K562 (cell line): ENCODE data around the gene FSHR. TPM values are rescaled to one million over a fixed set of nuclear protein-coding genes. Genes with fewer than 3 reads are reported as not detected.

Experiments
- ATAC-seq: fragments of 200-7000 bp; cut with Tn5 transposase; 3 replicates; pipeline ENCODE4 v1.9.1; 2020; ENCODE audit warnings: moderate library complexity
- BruUV-seq: library from RNA; stranded (reverse); fragments of 400-500 nt; replicated peaks from 2 replicates; lab custom pipeline; 2021; lab: Mats Ljungman, UMichigan
- CTCF ChIA-PET: fragments of 300-600 bp; formaldehyde crosslinking; extraction: SDS; loops from one replicate; lab custom pipeline; 2021; ENCODE audit warnings: low intra/inter-chr PET ratio; lab: Yijun Ruan, JAX
- POLR2A ChIA-PET: fragments of 300-600, 350-650 bp; sonication (Branson Sonifier 250); formaldehyde crosslinking; extraction: SDS; loops from one replicate; lab custom pipeline; 2021; ENCODE audit warnings: antibody characterized with exemption, inconsistent platforms; lab: Yijun Ruan, JAX
- DNase-seq, 4 experiments: peaks; one replicate each; pipeline versions ENCODE4 v3.0.0 to v3.0.0-alpha.2; 2011 to 2018; ENCODE audit warnings: low spot score in 3 of 4, mixed read lengths in 3 of 4; ENCODE audit errors: extremely low read depth in 1 of 4
- FAIRE-seq: peaks from 2 replicates; lab custom pipeline; 2011; peaks lifted over from hg19 to GRCh38; lab: Jason Lieb, UNC
- H2AFZ ChIP-seq: 2 replicates; pipeline ENCODE4 v1.6.0; 2011; ENCODE audit warnings: low read depth, low read length, control low read depth, inconsistent platforms
- H3K27ac ChIP-seq: fragments of 200-600 bp; 3 replicates; pipeline ENCODE4 v1.8.0; 2011; ENCODE audit warnings: low read depth, mild to moderate bottlenecking, control low read depth, inconsistent platforms, low read length, moderate library complexity, mixed read lengths; ENCODE audit errors: extremely low read depth
- H3K27me3 ChIP-seq, 2 experiments: fragments of 300-600 bp in 1 of 2; 2 replicates in 1 of 2; 3 replicates in 1 of 2; pipeline versions ENCODE4 v1.6.0 to v1.8.0; 2011; ENCODE audit warnings: inconsistent platforms in 2 of 2, low read length in 2 of 2, mild to moderate bottlenecking in 1 of 2, mixed read lengths in 1 of 2, moderate library complexity in 1 of 2; ENCODE audit not compliant: control insufficient read depth in 2 of 2, insufficient read depth in 2 of 2
- H3K36me3 ChIP-seq: fragments of 300-600 bp; 3 replicates; pipeline ENCODE4 v1.8.0; 2011; ENCODE audit warnings: mild to moderate bottlenecking, low read length, inconsistent platforms; ENCODE audit not compliant: control insufficient read depth, insufficient read depth
- H3K4me1 ChIP-seq, 2 experiments: fragments of 200-600 bp in 1 of 2; replicated peaks in 1 of 2; 2 replicates in 1 of 2; 3 replicates in 1 of 2; pipeline versions ENCODE4 v1.5.1 to v1.8.0; 2011; ENCODE audit warnings: inconsistent platforms in 2 of 2, low read length in 2 of 2, mild to moderate bottlenecking in 1 of 2, mixed read lengths in 1 of 2, moderate library complexity in 1 of 2; ENCODE audit not compliant: control insufficient read depth in 2 of 2, insufficient read depth in 2 of 2
- H3K4me2 ChIP-seq: 2 replicates; pipeline ENCODE4 v1.6.1; 2011; ENCODE audit warnings: low read length, control low read depth, inconsistent platforms, mixed read lengths; ENCODE audit not compliant: insufficient read depth
- H3K4me3 ChIP-seq: fragments of 200-600 bp; sonication (generic), shearing (Covaris generic); 2 replicates; pipeline ENCODE4 v1.5.1; 2016; ENCODE audit warnings: control low read depth, inconsistent platforms
- H3K79me2 ChIP-seq: fragments of 200-600 bp; 3 replicates; pipeline ENCODE4 v1.8.0; 2011; ENCODE audit warnings: low read length, inconsistent platforms; ENCODE audit not compliant: control insufficient read depth, insufficient read depth
- H3K9ac ChIP-seq, 2 experiments: 2 replicates each; pipeline versions ENCODE4 v1.6.0 to v1.6.1; 2011; ENCODE audit warnings: low read depth in 2 of 2, low read length in 2 of 2, control low read depth in 1 of 2, inconsistent platforms in 1 of 2, mild to moderate bottlenecking in 1 of 2, mixed read lengths in 1 of 2; ENCODE audit not compliant: insufficient read depth in 1 of 2
- H3K9me1 ChIP-seq: one replicate; pipeline ENCODE4 v1.6.0; 2011; ENCODE audit warnings: inconsistent platforms, mild to moderate bottlenecking, low read length, moderate library complexity; ENCODE audit not compliant: control insufficient read depth, insufficient read depth
- H3K9me3 ChIP-seq: replicated peaks from 2 replicates; pipeline ENCODE4 v1.5.1; 2011; ENCODE audit warnings: low read depth, low read length, inconsistent platforms; ENCODE audit not compliant: control insufficient read depth, insufficient read depth
- H4K20me1 ChIP-seq: replicated peaks from 2 replicates; pipeline ENCODE4 v1.6.1; 2011; ENCODE audit warnings: low read length, inconsistent platforms, mixed read lengths; ENCODE audit not compliant: control insufficient read depth, insufficient read depth
- CUX1 ChIP-seq: fragments of 200-800 bp; sonication (Bioruptor generic); IDR thresholded peaks from 2 replicates; pipeline ENCODE4 v1.6.1; 2016; ENCODE audit warnings: missing genetic modification characterization, missing compliant biosample characterization
- ELF2 ChIP-seq: fragments of 250-450 bp; sonication (Bioruptor Pico); IDR thresholded peaks from 2 replicates; pipeline ENCODE4 v1.5.0; 2021; ENCODE audit warnings: mild to moderate bottlenecking
- KLF10 ChIP-seq: fragments of 250-450 bp; sonication (Bioruptor Pico); IDR thresholded peaks from 2 replicates; pipeline ENCODE4 v1.6.1; 2021; ENCODE audit warnings: matching md5 sums
- MEF2A ChIP-seq: IDR thresholded peaks from 2 replicates; pipeline ENCODE4 v1.6.1; 2011; ENCODE audit warnings: low read depth, mild to moderate bottlenecking, low read length, moderate library complexity; ENCODE audit not compliant: control insufficient read depth
- PRDM10 ChIP-seq: fragments of 450-650 bp; IDR thresholded peaks from 2 replicates; pipeline ENCODE4 v1.6.1; 2018; ENCODE audit not compliant: partially characterized antibody
- WGBS: fragments of 100-300 bp; shearing (Covaris generic); methylation state at CpG from one replicate; pipeline ENCODE4 v1.1.6; 2016; ENCODE audit warnings: low coverage, mixed read lengths; ENCODE audit not compliant: insufficient coverage; ENCODE audit errors: missing lambda C conversion rate; 5-methylcytosine and 5-hydroxymethylcytosine counted together
- in situ Hi-C: fragments of 300-500 bp; cut with MboI; formaldehyde crosslinking; loops from 4 replicates; pipeline ENCODE4 v1.15.0; 2018; ENCODE audit warnings: inconsistent platforms, mixed read lengths
- intact Hi-C: fragments of 100-400 bp; cut with micrococcal nuclease; formaldehyde crosslinking; loops from 2 replicates; pipeline ENCODE4 v1.14.2; 2022
- polyA plus RNA-seq, 8 experiments: library from polyadenylated mRNA; depleted of rRNA in 4 of 8; stranded (reverse) in 5 of 8; unstranded in 3 of 8; fragments of >200 nt; fragmentation: Nextera tagmentation in 2 of 8; fragmentation: Illumina TruSeq in 1 of 8; extraction: Ambion mirVana in 2 of 8; extraction: Trizol in 1 of 8; gene quantifications; 2 replicates each; pipeline versions ENCODE4 v1.2.1 to v1.2.3, GENCODE V29; 2011 to 2014; ENCODE audit warnings: inconsistent platforms in 1 of 8, missing spikeins in 1 of 8
- total RNA-seq, 7 experiments: library from RNA; depleted of rRNA in 6 of 7; stranded (reverse); fragments of >200 nt in 6 of 7; fragmentation: Illumina TruSeq in 2 of 7; extraction: Trizol in 2 of 7; gene quantifications; 2 replicates each; pipeline versions ENCODE4 v1.2.1 to v1.2.3, GENCODE V29; 2011 to 2021; ENCODE audit warnings: low replicate concordance in 1 of 7

FSHR gene
- total and polyA plus RNA-seq, 9 of the 15 experiments (the other 6 are each of a cell fraction or from before 2014, with no cell fraction given), result not detected

GRCh38 chr2:49113046-49113445, 41.3 kb downstream of the FSHR start (continued):
- TF ChIP-seq PRDM10, result no peak
- TF ChIP-seq MEF2A, result no peak
- no peak for TF ChIP-seq ELF2 (CRISPR knock-in tag)

DNA sequence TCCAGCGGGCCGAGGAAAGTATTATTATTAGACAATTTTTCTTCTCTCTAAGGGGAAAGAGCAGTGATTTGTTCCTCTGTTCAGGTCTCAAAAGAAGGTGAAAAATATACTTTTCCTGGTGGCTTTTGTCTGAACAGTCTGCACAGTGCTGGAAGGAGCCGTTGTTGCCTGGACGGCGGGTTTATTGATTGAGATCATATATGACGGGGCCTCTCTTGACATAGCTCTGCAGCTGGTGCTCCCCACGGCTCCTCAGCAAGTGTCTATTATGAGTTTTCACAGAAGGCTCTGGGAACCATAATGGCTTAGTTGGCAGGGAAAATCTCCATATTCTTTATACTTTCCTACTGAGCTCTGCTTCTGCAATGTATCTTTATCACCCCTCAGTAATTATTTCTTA, 42.9 kb downstream of the FSHR start:
- intact Hi-C loops (no loop called here), in situ Hi-C loops (no loop called here)
- CTCF ChIA-PET, result no interaction called here
- Histone ChIP-seq H3K9me1 (no peaks in the 10 kb centered on the region), H3K27ac (no peak overlapping the region), H4K20me1 (no peaks in the 10 kb centered on the region), H3K4me2 (no peak overlapping the region), H3K4me1 (no peaks in the 10 kb centered on the region), H3K9me3 (no peaks in the 10 kb centered on the region), H3K9ac (no peak overlapping the region), H2AFZ (no peak overlapping the region), H3K79me2 (no peaks in the 10 kb centered on the region), H3K36me3 (no peaks in the 10 kb centered on the region), H3K27me3 (no peaks in the 10 kb centered on the region), H3K4me3 (no peak overlapping the region)
- POLR2A ChIA-PET, result no interaction called here
- no TSS peak for BruUV-seq
- DNase-seq, result no peak
- WGBS, result under 1% methylated on average over 7 of the region's 7 CpGs
- TF ChIP-seq KLF10 (CRISPR knock-in tag) (no peak), CUX1 (CRISPR knock-in tag) (no peak)
- no peak for FAIRE-seq
- ATAC-seq, result no peak
